Fibroblast of skin of left biceps (primary cell): ENCODE measurements around the gene RANBP1.

ENCODE experiments used
- DNase-seq, 2 experiments: peaks; one replicate each; pipeline ENCODE4 v3.0.0-alpha.2; 2013; ENCODE audit warnings: low read depth in 2 of 2

Gene RANBP1

DNA sequence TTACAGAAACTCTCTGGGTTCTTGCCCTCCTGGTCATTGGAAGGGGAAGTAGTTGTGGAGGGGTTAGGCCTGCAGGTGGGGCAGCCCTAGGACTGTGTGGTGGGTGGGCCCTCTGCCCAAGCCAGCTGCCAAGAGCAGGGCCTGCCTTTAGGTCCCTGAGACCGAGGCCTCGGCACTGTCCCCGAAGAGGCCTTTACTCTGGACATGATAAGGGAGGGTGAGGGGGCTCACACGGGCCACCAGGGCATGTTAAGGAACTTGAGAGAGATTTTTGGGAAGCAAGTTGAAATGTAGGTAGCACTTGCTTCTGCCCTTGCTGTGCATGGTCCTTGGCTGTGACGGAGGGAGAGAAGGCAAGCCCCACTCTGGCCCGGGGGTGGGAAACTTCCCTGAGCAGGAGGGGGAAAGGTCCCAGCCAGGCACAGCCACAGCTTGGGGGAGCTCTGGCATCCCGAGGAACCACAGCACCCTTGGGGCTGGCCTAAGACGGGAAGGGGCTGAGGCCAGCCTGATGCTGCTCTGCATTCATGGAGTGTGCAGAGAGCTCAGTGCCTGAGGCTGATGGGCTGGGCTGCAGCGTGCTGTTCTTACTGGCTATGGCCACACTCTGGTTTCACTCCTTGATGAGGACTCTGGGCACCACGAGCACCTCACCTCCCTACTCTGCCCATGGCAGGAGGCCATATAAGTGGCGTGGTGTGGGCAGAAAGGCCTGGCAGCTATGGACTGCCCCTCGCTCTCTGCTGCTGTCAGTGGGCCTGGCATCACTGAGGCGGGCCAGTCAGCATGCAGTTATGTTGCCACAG is 7.8 kb upstream of the RANBP1 start:
- no peak for DNase-seq

GRCh38 chr22:20108757-20109230 is 7.1 kb upstream of the RANBP1 start:
- no peak for DNase-seq

GRCh38 chr22:20109411-20110358 is 6.2 kb upstream of the RANBP1 start:
- no peak for DNase-seq

GRCh38 chr22:20110359-20110985 is 5.4 kb upstream of the RANBP1 start:
- DNase-seq: no peak

- no peak for DNase-seq
These were observed 4.7 kb upstream of the RANBP1 start for GRCh38 chr22:20111045-20111688.

- DNase-seq: no peak
These were observed 3.9 kb upstream of the RANBP1 start for GRCh38 chr22:20111689-20112622.

- DNase-seq: no peak
These were observed 3.0 kb upstream of the RANBP1 start for GRCh38 chr22:20112623-20113511.

DNA sequence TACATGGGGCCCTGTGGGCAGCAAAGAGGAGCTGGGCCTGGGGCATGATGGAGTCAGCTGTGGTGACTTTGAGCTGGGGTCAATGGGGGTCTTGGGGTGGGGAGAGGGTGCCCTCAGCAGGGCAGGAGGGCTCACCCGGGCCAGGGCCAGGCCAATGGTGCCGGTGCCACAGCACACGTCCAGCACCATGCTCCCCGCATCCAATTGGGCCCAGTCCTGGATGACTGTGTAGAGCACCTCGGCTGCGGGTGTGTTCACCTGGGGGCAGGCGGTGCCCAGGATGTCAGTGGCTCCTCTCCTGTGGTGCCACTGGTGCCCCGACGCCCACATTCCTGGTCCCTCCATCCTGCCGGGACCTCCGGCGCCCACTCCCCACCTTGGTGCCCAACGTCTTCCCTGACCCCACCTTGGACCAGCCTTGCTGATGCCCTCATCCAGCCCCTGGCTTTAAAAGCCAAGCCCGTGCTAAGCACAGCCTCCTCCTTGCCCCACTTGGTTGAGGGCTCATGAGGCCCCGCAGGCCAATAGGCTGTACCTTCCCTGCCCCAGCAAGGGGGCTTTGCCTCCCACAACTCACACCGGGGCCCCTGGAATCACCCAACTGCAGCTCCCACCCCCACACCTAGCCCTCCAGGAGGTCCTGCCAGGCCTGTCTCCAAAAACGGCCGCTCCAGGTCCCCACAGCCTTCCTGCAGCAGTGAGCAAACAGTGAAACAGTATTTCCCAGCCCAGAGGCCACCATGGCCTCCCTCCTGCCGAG is 2.2 kb upstream of the RANBP1 start:
- DNase-seq: no peak

DNA sequence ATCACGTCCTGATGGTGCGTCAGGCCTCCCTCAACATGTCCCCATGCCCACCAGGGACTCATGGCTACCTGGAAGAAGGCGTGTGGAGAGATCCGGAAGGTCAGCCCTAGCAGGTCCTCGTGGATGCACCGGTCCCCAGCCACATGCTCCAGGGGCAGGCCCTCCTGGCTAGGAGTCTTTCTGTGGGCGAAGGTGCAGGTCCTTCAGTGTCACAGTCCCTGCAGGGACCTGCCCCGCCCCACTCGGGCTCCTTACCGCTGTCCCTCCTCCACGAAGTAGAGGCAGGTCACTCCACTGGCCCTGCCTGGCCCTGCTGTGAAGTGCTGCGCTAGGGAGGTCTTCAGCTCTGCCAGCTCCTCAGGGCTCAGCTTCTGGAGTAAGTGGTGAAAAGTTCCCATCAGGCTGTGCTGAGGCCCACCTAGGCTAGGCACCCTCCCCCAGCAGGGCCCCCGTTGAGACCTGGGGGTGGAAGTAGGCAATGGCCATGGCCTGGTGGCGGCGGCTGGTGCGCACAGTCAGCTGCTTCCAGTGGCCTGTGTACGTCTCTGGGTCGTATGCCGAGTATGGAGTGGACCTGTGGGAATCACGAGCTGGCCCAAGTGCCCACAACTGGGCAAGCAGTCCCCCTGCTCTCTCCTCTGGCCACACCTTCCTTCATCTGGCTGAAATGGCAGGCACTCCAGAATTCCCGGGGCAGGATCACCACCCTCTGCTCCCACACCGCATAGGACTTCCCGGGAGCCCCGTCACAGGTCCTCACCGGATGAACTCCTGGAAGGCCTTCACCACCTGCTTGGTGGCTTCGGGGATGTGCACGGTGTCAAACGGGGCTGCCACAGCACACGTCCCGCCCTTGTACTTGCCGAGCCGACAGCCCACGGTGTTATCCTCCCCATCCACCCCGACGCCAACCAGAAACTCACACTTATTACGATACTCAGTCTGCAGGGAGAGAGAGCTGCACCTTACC is 1.1 kb upstream of the RANBP1 start:
- DNase-seq: no peak

DNA sequence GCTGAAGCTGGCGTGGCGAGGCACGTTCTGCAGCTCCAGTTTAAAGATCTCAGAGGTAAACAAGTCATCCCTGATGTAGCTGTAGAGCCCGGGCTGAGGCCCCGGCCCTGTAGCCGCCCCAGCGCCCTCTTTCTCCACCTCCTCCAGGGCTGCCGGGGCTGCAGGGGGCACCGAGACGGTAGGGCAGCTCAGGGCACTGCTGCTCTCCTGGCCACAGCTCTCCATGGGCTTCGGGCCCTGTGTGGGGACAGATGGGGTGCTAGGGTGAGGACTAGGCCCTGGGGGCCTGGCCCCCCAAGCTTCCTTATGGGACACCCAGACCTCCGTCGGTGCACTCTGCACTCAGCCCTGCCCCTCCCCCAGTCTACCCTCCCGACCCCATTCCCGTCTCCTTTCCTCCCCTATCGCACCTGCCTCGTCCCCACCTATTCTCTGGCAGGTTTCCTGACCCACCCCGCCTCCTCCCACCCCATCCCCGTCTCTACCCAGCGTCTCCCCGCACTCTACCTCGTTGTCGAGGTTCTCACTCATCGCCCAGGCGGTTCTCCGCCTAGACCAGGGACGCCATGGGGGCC is 559 bp downstream of the RANBP1 start:
- DNase-seq: no peak

DNA sequence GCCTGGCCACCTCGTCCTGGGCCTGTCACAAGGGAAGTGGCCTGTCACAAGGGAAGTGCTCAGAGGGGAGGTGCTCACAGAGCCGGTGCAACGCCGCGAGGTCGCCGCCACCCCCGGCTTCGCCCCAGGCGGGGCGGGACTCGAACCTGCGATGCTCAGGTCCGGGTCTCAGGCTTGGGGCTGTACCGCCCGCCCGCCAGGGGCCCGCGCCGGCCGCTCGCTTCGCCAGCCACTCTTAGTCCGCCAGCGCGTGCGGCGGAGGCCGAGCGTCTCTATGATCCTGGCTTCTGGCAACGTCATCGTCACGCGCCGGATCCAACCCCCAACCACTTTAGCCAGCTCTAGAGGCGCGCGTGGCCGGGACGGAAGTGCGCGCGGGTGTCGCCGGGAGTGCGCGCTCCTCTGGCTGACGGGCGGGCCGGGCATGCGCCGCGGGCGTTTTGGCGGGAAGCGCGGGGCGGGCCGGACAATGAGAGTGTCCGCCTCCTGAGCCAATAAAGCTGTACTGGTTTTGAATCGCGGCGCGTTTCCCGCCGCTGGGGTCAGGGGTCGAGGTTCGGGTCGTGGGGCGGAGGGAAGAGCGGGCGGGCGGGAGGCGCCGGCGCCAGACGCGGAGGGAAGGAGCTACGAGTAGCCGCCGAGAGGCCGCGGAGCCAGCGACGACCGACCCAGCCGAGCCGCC is 1.2 kb downstream of the RANBP1 start, which contains the start of gene TRMT2A:
Gene TRMT2A, minus strand, starts transcription at position 276 of the 682 bp plus-strand sequence. CDS start 320 bp downstream, outside the sequence.
- DNase-seq: peak; percentile 95 to 96

- no peak for DNase-seq
These were observed 1.9 kb downstream of the RANBP1 start for GRCh38 chr22:20117633-20118299.

DNA sequence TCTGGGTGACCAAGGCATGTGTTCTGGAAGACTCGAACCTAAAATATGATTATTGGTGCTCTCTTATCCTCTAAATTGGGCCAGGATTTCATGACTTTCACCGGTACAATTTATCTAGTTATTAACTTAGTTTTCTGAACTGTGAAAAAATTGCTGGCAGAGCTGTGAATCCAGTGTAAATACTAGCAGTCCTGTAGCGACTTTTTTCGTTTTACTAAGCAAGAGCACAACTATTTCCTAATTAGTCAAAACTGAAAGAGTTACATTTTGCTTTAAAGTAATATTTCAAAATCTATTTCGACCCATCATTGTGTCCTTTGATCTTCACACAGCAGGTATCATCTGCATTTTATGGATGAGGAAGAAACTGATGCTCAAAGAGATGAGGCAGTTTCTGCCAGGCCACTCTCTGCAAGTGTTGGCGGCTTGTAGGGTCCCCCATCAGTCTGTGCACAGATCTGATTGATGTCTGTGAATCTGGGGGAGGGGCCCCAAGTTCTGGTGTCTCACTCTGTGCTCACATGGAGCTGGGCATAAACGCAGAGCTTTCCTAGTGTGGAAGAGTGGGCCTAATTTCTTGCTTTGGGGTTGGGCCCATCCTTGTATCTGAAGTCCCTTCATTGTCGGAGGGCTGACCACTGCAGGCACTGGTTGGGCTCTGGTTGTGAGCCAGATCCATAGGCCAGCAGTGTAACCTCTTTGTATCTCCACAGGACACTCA is 2.6 kb downstream of the RANBP1 start:
- DNase-seq: no peak

DNA sequence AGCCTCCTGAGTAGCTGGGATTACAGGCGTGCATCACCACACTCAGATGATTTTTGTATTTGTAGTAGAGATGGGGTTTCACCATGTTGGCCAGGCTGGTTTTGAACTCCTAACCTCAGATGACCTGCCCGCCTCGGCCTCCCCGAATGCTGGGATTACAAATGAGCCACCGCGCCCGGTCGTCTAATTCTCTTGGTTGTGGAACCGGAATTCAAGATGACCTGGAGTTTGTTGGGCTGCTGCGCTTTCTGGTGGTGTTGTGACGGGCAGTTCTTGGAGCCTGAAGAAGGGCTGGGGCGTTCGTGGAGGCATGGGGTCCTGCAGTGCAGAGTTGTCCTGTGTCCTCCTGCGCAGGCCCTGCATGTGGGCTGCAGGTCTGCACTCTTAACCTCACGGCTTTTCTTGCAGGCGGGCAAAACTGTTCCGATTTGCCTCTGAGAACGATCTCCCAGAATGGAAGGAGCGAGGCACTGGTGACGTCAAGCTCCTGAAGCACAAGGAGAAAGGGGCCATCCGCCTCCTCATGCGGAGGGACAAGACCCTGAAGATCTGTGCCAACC is 6.0 kb downstream of the RANBP1 start:
- DNase-seq: no peak
